ENCODE measurements around the gene POLR2L.

The POLR2L gene

GRCh38 chr11:824942-825341, 17.4 kb downstream of the POLR2L start:
- no peak for DNase-seq

GRCh38 chr11:824292-824880, 17.9 kb downstream of the POLR2L start:
- no peak for DNase-seq

GRCh38 chr11:823441-824291, 18.7 kb downstream of the POLR2L start:
- DNase-seq = no peak

- DNase-seq = no peak
Observed at GRCh38 chr11:821512-822371, 20.6 kb downstream of the POLR2L start.

- no peak for DNase-seq
Observed at GRCh38 chr11:820655-821511, 21.4 kb downstream of the POLR2L start.

GRCh38 chr11:819943-820649, 22.2 kb downstream of the POLR2L start:
- DNase-seq = peak; percentile 80

GRCh38 chr11:819129-819931, 23.0 kb downstream of the POLR2L start:
- peak; percentile 92 for DNase-seq

- DNase-seq = no peak
Observed at GRCh38 chr11:818396-819128, 23.8 kb downstream of the POLR2L start, which contains the start of gene PNPLA2. PNPLA2 (plus strand) TSS chr11:818914; CDS start chr11:819719, 805 bp downstream.

- DNase-seq = no peak
Observed at GRCh38 chr11:816433-816779, 25.9 kb downstream of the POLR2L start.

GRCh38 chr11:815675-816432, 26.5 kb downstream of the POLR2L start:
- no peak for DNase-seq

GRCh38 chr11:813456-814096, 28.8 kb downstream of the POLR2L start:
- no peak for DNase-seq

GRCh38 chr11:813072-813455, 29.3 kb downstream of the POLR2L start:
- no peak for DNase-seq

- DNase-seq = no peak
Observed at GRCh38 chr11:812390-812789, 29.9 kb downstream of the POLR2L start.

GRCh38 chr11:811446-812245, 30.7 kb downstream of the POLR2L start:
- no peak for DNase-seq

- DNase-seq = no peak
Observed at GRCh38 chr11:810040-810567, 32.2 kb downstream of the POLR2L start.

- DNase-seq = peak; percentile 98
Observed at GRCh38 chr11:809287-810039, 32.9 kb downstream of the POLR2L start, which contains the start of gene RPLP2. RPLP2 (plus strand) TSS chr11:809967; CDS start chr11:810235, 268 bp downstream.

All from NCI-H345 (cell line).